GM18907 (cell line): Measurements from ENCODE around the gene APOE.

ENCODE experiments used
- ATAC-seq: cut with Tn5 transposase; IDR thresholded peaks from one replicate; pipeline ENCODE4 v1.9.1; 2021; ENCODE audit warnings: mild to moderate bottlenecking, moderate library complexity; ENCODE audit not compliant: unreplicated experiment

The APOE gene

GRCh38 chr19:44951179-44952159 is 45.9 kb downstream of the APOE start:
- no peak for ATAC-seq

GRCh38 chr19:44954278-44954648 is 48.7 kb downstream of the APOE start:
- ATAC-seq, result no peak

- ATAC-seq, result peak; percentile 79
These were observed 49.3 kb downstream of the APOE start, which contains the start of gene CLPTM1 for GRCh38 chr19:44954649-44955504. TSS of gene CLPTM1 (plus strand) at chr19:44955380. CDS start at chr19:44955396, 16 bp downstream.

DNA sequence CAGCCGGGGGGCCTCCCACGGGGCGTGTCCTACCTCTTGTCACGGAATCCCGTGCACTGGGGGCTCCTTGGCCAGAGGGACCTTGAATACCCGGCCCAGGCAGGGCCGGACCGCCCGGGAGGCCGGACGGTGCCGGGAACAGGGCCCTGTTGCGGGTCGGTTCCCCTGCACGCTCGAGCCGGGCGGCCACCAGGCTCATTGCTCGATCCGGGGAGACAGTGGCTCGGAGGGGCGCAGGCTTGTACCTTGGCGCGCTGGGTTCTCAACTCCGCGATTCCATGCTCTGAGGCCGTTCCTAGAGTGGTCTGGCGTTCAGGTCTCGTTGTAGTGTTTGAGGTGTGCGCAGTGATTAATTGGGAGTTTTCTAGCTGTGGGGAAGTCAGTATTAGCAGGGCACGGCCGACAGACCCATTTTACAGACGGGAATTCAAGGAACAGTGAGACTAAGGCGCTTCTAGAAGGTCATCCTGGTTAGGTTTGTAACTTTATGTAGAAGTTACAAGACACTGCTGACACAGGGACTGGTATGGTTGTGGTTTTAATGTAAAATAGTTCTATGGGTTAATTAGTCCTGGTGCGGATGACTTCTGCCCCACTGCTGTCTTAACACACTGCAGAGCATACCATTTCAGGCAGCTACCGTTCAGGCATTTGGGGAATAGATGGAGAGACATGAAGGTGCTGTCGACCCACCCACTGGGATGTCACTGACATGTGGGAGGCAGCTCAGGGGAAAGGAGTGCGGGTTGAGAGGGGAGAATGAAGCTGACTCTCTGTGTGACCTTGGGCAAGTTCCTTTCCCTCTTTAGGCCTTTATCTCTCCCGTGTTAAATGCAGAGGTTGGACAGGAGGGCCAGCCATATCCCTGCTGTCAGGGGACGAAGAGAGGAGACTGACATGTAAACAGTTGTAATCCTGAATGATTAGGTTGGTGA is 50.2 kb downstream of the APOE start:
- ATAC-seq, result no peak

DNA sequence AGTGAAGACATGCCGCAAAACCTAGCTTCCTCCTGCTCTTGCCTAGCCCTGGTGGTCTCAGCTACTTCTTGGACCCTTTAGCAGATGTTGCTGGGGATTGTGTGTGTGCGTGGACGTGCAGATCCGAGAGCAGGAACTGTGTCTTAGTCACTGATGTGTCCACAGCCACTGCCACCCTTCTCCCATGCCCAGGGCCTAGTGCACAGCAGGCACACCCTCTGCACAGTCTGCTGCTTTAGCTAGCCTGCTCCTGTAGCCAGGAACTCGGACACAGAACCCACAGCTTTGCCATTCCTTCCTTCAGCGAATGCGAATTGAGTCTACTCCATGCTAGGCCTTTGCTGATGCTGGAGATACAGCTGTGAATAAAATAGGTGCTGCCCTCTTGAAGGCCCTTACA is 51.9 kb downstream of the APOE start:
- no peak for ATAC-seq

GRCh38 chr19:44958090-44958489 is 52.5 kb downstream of the APOE start:
- ATAC-seq, result no peak
